SHP77 (cell line): Measurements from ENCODE around the gene UGGT1.
"Not testable (repeated sequence)": the region's sequence is repeated elsewhere in the genome, so short reads cannot be mapped to it uniquely, and the experiment has no call there.

Source experiments
- DNase-seq, 2 experiments: peaks; one replicate each; lab custom pipeline; 2025; lab: John Stamatoyannopoulos, UW

The UGGT1 gene

GRCh38 chr2:128174067-128174466, 83.1 kb downstream of the UGGT1 start:
- DNase-seq, result not testable (repeated sequence)

- no peak for DNase-seq
Observed at GRCh38 chr2:128177315-128177714, 86.3 kb downstream of the UGGT1 start.

GRCh38 chr2:128178149-128178649, 87.2 kb downstream of the UGGT1 start:
- DNase-seq, result no peak

- peak in 1 of 2 experiments; percentile 56 for DNase-seq
Observed at GRCh38 chr2:128178650-128179460, 87.9 kb downstream of the UGGT1 start.

GRCh38 chr2:128179461-128179755, 88.4 kb downstream of the UGGT1 start:
- DNase-seq, result no peak

GRCh38 chr2:128180031-128180430, 89.0 kb downstream of the UGGT1 start:
- DNase-seq, result no peak

- DNase-seq, result no peak
Observed at GRCh38 chr2:128185576-128185975, 94.6 kb downstream of the UGGT1 start.

GRCh38 chr2:128187032-128187654, 96.1 kb downstream of the UGGT1 start:
- no peak for DNase-seq

- no peak for DNase-seq
Observed at GRCh38 chr2:128195435-128195984, 104.5 kb downstream of the UGGT1 start.

GRCh38 chr2:128196026-128196425, 105.0 kb downstream of the UGGT1 start:
- no peak for DNase-seq

- DNase-seq, result no peak
Observed at GRCh38 chr2:128196471-128196931, 105.5 kb downstream of the UGGT1 start.

GRCh38 chr2:128197059-128197458, 106.1 kb downstream of the UGGT1 start:
- no peak for DNase-seq

GRCh38 chr2:128198656-128199055, 107.7 kb downstream of the UGGT1 start:
- DNase-seq, result peak in 1 of 2 experiments; percentile 17

- no peak for DNase-seq
Observed at GRCh38 chr2:128199141-128199540, 108.1 kb downstream of the UGGT1 start.

- no peak for DNase-seq
Observed at GRCh38 chr2:128202791-128203190, 111.8 kb downstream of the UGGT1 start.

GRCh38 chr2:128206245-128206644, 115.2 kb downstream of the UGGT1 start:
- DNase-seq, result no peak

GRCh38 chr2:128208023-128208422, 117.0 kb downstream of the UGGT1 start:
- DNase-seq, result no peak

- DNase-seq, result not testable (repeated sequence)
Observed at GRCh38 chr2:128208631-128209324, 117.8 kb downstream of the UGGT1 start.

- DNase-seq, result no peak
Observed at GRCh38 chr2:128214251-128214650, 123.3 kb downstream of the UGGT1 start.

GRCh38 chr2:128214866-128215460, 124.0 kb downstream of the UGGT1 start:
- DNase-seq, result no peak

GRCh38 chr2:128215897-128216642, 125.1 kb downstream of the UGGT1 start:
- no peak for DNase-seq
